ENCODE measurements around the gene GCN1. TPM values are rescaled to one million over a fixed set of nuclear protein-coding genes. Genes with fewer than 3 reads are reported as not detected.

The GCN1 gene
- total RNA-seq, 6 donors from 2014 or later: 48.1 to 140 (median 69.6) TPM

- Histone ChIP-seq H3K4me3 (no peak overlapping the region), H3K9me3 (no peaks in the 10 kb centered on the region), H3K4me1 (no peaks in the 10 kb centered on the region), H3K27me3 (no peaks in the 10 kb centered on the region), H3K27ac (no peak overlapping the region), H3K36me3 (peaks cover 5 to 80% (median 64%) of the 10 kb centered on the region in 4 donors)
- ATAC-seq (ENCODE audit: low FRiP score in 2 of 2): no peak
- 92 to 93% methylated on average over 2 to 12 of the region's 13 CpGs for WGBS, 2 donors
- no peak for DNase-seq
- no peak for TF ChIP-seq EP300 (IDR thresholded peaks at IDR 0.05)
- no peak for TF ChIP-seq POLR2A (IDR thresholded peaks at IDR 0.05)
- TF ChIP-seq POLR2AphosphoS5 (IDR thresholded peaks at IDR 0.05): no peak
- TF ChIP-seq CTCF (IDR thresholded peaks at IDR 0.05): no peak
Measured at GRCh38 chr12:120095331-120095730, 99.2 kb downstream of the GCN1 start.

GRCh38 chr12:120094485-120094884, 100.0 kb downstream of the GCN1 start:
- DNase-seq (no peak), ATAC-seq (ENCODE audit: low FRiP score in 2 of 2) (no peak)
- Histone ChIP-seq H3K4me1 (no peaks in the 10 kb centered on the region), H3K36me3 (peaks cover 5 to 73% (median 57%) of the 10 kb centered on the region in 4 donors), H3K27me3 (no peaks in the 10 kb centered on the region), H3K27ac (no peak overlapping the region), H3K4me3 (no peak overlapping the region), H3K9me3 (no peaks in the 10 kb centered on the region)
- WGBS, 2 donors: 75 to 76% methylated on average over 4 to 9 of the region's 9 CpGs
- no peak for TF ChIP-seq EP300 (IDR thresholded peaks at IDR 0.05)
- TF ChIP-seq POLR2AphosphoS5 (IDR thresholded peaks at IDR 0.05): no peak
- no peak for TF ChIP-seq POLR2A (IDR thresholded peaks at IDR 0.05)
- TF ChIP-seq CTCF (IDR thresholded peaks at IDR 0.05): no peak

GRCh38 chr12:120093592-120094355, 100.7 kb downstream of the GCN1 start:
- H3K36me3 ChIP-seq: peaks cover 5 to 66% (median 51%) of the 10 kb centered on the region in 4 donors
- no peak for DNase-seq

DNA sequence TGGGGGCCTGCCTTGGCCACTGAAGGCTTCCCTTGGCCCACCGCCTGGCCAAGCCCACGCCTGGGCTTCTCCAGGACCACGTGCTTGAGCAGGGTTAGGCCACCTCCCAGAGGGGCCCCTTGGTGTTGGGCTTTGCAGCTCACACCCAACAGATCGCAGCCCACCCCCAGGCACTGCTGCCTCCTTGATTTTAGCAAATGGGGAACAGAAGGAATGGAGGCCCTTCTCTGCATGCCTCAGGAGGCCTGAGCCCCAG, 101.3 kb downstream of the GCN1 start:
- Histone ChIP-seq H3K27ac (no peak overlapping the region), H3K36me3 (peaks cover 5 to 61% (median 46%) of the 10 kb centered on the region in 4 donors), H3K4me3 (no peak overlapping the region), H3K27me3 (no peaks in the 10 kb centered on the region), H3K4me1 (no peaks in the 10 kb centered on the region), H3K9me3 (no peaks in the 10 kb centered on the region)
- TF ChIP-seq POLR2A (IDR thresholded peaks at IDR 0.05): no peak
- no peak for TF ChIP-seq POLR2AphosphoS5 (IDR thresholded peaks at IDR 0.05)
- TF ChIP-seq EP300 (IDR thresholded peaks at IDR 0.05): no peak
- TF ChIP-seq CTCF (IDR thresholded peaks at IDR 0.05): no peak
- ATAC-seq (ENCODE audit: low FRiP score in 2 of 2): no peak
- DNase-seq: no peak
- WGBS, 2 donors: 83% methylated on average over 3 of the region's 4 CpGs; no CpG with 5 or more reads in 1 of the 2 donors

More at GRCh38 chr12:120093592-120094355, 100.7 kb downstream of the GCN1 start:
- H3K4me3 ChIP-seq: no peak overlapping the region
- H3K9me3 ChIP-seq: no peaks in the 10 kb centered on the region
- peak in 1 of 2 donors; percentile 4 for ATAC-seq (ENCODE audit: low FRiP score in 2 of 2)
- no peak for TF ChIP-seq CTCF (IDR thresholded peaks at IDR 0.05)
- TF ChIP-seq POLR2A (IDR thresholded peaks at IDR 0.05): no peak
- no peak for TF ChIP-seq POLR2AphosphoS5 (IDR thresholded peaks at IDR 0.05)
- no peak for TF ChIP-seq EP300 (IDR thresholded peaks at IDR 0.05)
- no peak overlapping the region for H3K27ac ChIP-seq
- H3K27me3 ChIP-seq: no peaks in the 10 kb centered on the region
- WGBS, 2 donors: 66 to 80% methylated on average over 7 to 16 of the region's 17 CpGs
- H3K4me1 ChIP-seq: no peaks in the 10 kb centered on the region

All from upper lobe of left lung (tissue), 6 donors.